ENCODE results near the gene A1BG. TPM values are rescaled to one million over a fixed set of nuclear protein-coding genes. Genes with fewer than 3 reads are reported as not detected.

The A1BG gene
- total RNA-seq, 2 donors from 2014 or later, result 3.6 to 4.7 TPM

GRCh38 chr19:58338336-58338735, 15.0 kb downstream of the A1BG start:
- H3K9me3 ChIP-seq, result no peaks in the 10 kb centered on the region
- no peak for DNase-seq
- no peak overlapping the region for H3K27ac ChIP-seq
- H3K4me3 ChIP-seq, result no peak overlapping the region
- no peaks in the 10 kb centered on the region for H3K36me3 ChIP-seq
- intact Hi-C loops (cut with DNase I), result no loop called here
- no peak overlapping the region for H3K9ac ChIP-seq (ENCODE audit: low read depth in 2 of 2, low read length in 2 of 2)
- no peaks in the 10 kb centered on the region for H3K27me3 ChIP-seq
- TF ChIP-seq CTCF (IDR thresholded peaks at IDR 0.05), result no peak
- H3K4me1 ChIP-seq, result no peaks in the 10 kb centered on the region

- Histone ChIP-seq H3K4me3 (no peak overlapping the region), H3K4me1 (no peaks in the 10 kb centered on the region), H3K36me3 (no peaks in the 10 kb centered on the region), H3K27me3 (no peaks in the 10 kb centered on the region), H3K27ac (no peak overlapping the region), H3K9ac (ENCODE audit: low read depth in 2 of 2, low read length in 2 of 2) (no peak overlapping the region), H3K9me3 (no peaks in the 10 kb centered on the region)
- no peak for DNase-seq
- intact Hi-C loops (cut with DNase I), result no loop called here
- TF ChIP-seq CTCF (IDR thresholded peaks at IDR 0.05), result no peak
Measured at GRCh38 chr19:58336820-58337219, 16.5 kb downstream of the A1BG start.

GRCh38 chr19:58336216-58336615, 17.1 kb downstream of the A1BG start:
- Histone ChIP-seq H3K9ac (ENCODE audit: low read depth in 2 of 2, low read length in 2 of 2) (no peak overlapping the region), H3K36me3 (no peaks in the 10 kb centered on the region), H3K27me3 (no peaks in the 10 kb centered on the region), H3K9me3 (no peaks in the 10 kb centered on the region), H3K27ac (no peak overlapping the region), H3K4me3 (no peak overlapping the region), H3K4me1 (no peaks in the 10 kb centered on the region)
- no peak for DNase-seq
- no peak for TF ChIP-seq CTCF (IDR thresholded peaks at IDR 0.05)
- intact Hi-C loops (cut with DNase I), result no loop called here

GRCh38 chr19:58335630-58336029, 17.7 kb downstream of the A1BG start:
- Histone ChIP-seq H3K4me3 (no peak overlapping the region), H3K9me3 (no peaks in the 10 kb centered on the region), H3K27ac (no peak overlapping the region), H3K27me3 (no peaks in the 10 kb centered on the region), H3K4me1 (no peaks in the 10 kb centered on the region), H3K9ac (ENCODE audit: low read depth in 2 of 2, low read length in 2 of 2) (no peak overlapping the region), H3K36me3 (no peaks in the 10 kb centered on the region)
- DNase-seq, result no peak
- no peak for TF ChIP-seq CTCF (IDR thresholded peaks at IDR 0.05)
- intact Hi-C loops (cut with DNase I), result no loop called here

- H3K9me3 ChIP-seq, result no peaks in the 10 kb centered on the region
- H3K27ac ChIP-seq, result no peak overlapping the region
- H3K4me1 ChIP-seq, result no peaks in the 10 kb centered on the region
- no peak for TF ChIP-seq CTCF (IDR thresholded peaks at IDR 0.05)
- no peaks in the 10 kb centered on the region for H3K36me3 ChIP-seq
- no peaks in the 10 kb centered on the region for H3K27me3 ChIP-seq
- no peak for DNase-seq
- intact Hi-C loops (cut with DNase I), result no loop called here
- H3K9ac ChIP-seq (ENCODE audit: low read depth in 2 of 2, low read length in 2 of 2), result no peak overlapping the region
- no peak overlapping the region for H3K4me3 ChIP-seq
Measured at GRCh38 chr19:58334691-58335249, 18.5 kb downstream of the A1BG start.

All from colonic mucosa (tissue), 4 donors.